ENCODE results near the gene LKAAEAR1. TPM values are rescaled to one million over a fixed set of nuclear protein-coding genes. Genes with fewer than 3 reads are reported as not detected.

LKAAEAR1 gene
- total and polyA plus RNA-seq, 2 experiments from 2014 or later = 1.8 TPM; not detected in 1

DNA sequence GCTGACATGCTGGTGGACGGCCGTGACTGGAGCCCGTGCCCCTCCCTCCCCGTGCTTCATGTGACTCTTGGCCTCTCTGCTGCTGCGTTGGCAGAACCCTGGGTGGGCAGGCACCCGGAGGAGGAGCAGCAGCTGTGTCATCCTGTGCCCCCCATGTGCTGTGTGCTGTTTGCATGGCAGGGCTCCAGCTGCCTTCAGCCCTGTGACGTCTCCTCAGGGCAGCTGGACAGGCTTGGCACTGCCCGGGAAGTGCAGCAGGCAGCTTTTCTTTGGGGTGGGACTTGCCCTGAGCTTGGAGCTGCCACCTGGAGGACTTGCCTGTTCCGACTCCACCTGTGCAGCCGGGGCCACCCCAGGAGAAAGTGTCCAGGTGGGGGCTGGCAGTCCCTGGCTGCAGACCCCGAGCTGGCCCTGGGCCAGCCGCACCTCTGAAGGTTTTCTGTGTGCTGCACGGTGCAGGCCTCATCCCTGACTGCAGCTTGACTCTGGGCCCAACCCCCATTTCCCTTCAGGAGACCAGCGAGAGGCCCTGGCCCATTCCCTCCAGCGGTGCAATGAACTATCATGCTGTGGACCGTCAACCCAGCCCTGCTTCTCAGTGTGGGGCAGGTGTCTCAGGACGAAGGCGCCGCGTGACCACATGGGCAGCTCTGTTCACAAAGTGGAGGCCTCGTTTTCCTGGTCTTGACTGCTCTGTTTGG lies 15.0 kb upstream of the LKAAEAR1 start:
- no peaks in the 10 kb centered on the region for H3K9me2 ChIP-seq (ENCODE audit: insufficient read depth)
- H3K27ac ChIP-seq (ENCODE audit: low read depth) = no peak overlapping the region
- peaks cover 11% of the 10 kb centered on the region for H3K4me1 Mint-ChIP-seq
- H3K27ac Mint-ChIP-seq = no peak overlapping the region
- peaks cover 7% of the 10 kb centered on the region for H3F3A ChIP-seq (replicated peaks; ENCODE audit: low read depth)
- DNase-seq (ENCODE audit: low spot score) (no peak), ATAC-seq (no peak)
- H3K27me3 Mint-ChIP-seq (ENCODE audit: insufficient read depth, low read depth, poor library complexity) = peaks cover 31% of the 10 kb centered on the region
- H3K79me2 ChIP-seq (replicated peaks; ENCODE audit: insufficient read depth) = no peaks in the 10 kb centered on the region
- no peak for TF ChIP-seq EZH2phosphoT487 (IDR thresholded peaks at IDR 0.05; ENCODE audit: unreplicated experiment)
- TF ChIP-seq STAT1 (IDR thresholded peaks at IDR 0.05; ENCODE audit: unreplicated experiment) = no peak
- no peak for TF ChIP-seq CTCF (conservative IDR thresholded peaks at IDR 0.05; ENCODE audit: low read depth in 2 of 2)
- no peak for TF ChIP-seq POLR2AphosphoS5 (IDR thresholded peaks at IDR 0.05; ENCODE audit: low read depth)
- peaks cover 4% of the 10 kb centered on the region; the same call in 2 of the 3 replicates for H3K36me3 Mint-ChIP-seq (ENCODE audit: low read depth)
- no peaks in the 10 kb centered on the region for H3K4me1 ChIP-seq (ENCODE audit: insufficient read depth)
- H3K36me3 ChIP-seq (ENCODE audit: insufficient read depth) = no peaks in the 10 kb centered on the region
- peaks cover 17% of the 10 kb centered on the region for H3K27me3 ChIP-seq (ENCODE audit: insufficient read depth)
- no peak overlapping the region for H3K4me2 ChIP-seq
- no peak overlapping the region for H3K4me3 Mint-ChIP-seq
- no peaks in the 10 kb centered on the region for H4K20me1 ChIP-seq (replicated peaks; ENCODE audit: insufficient read depth)
- H3K4me3 ChIP-seq = no peak overlapping the region
- no peak overlapping the region; the same call in 1 of the 2 replicates for H2AFZ ChIP-seq
- H3K9me3 Mint-ChIP-seq = peaks cover 8% of the 10 kb centered on the region

DNA sequence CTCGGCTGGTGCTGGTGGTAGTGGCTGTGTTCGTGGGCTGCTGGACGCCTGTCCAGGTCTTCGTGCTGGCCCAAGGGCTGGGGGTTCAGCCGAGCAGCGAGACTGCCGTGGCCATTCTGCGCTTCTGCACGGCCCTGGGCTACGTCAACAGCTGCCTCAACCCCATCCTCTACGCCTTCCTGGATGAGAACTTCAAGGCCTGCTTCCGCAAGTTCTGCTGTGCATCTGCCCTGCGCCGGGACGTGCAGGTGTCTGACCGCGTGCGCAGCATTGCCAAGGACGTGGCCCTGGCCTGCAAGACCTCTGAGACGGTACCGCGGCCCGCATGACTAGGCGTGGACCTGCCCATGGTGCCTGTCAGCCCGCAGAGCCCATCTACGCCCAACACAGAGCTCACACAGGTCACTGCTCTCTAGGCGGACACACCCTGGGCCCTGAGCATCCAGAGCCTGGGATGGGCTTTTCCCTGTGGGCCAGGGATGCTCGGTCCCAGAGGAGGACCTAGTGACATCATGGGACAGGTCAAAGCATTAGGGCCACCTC lies 14.3 kb upstream of the LKAAEAR1 start:
- peaks cover 28% of the 10 kb centered on the region for H3K27me3 Mint-ChIP-seq (ENCODE audit: insufficient read depth, low read depth, poor library complexity)

More for the DNA sequence above, 14.3 kb upstream of the LKAAEAR1 start:
- Histone ChIP-seq H3K36me3 (ENCODE audit: insufficient read depth) (no peaks in the 10 kb centered on the region), H4K20me1 (replicated peaks; ENCODE audit: insufficient read depth) (no peaks in the 10 kb centered on the region), H2AFZ (no peak overlapping the region), H3K27ac (ENCODE audit: low read depth) (no peak overlapping the region), H3F3A (replicated peaks; ENCODE audit: low read depth) (peaks cover 7% of the 10 kb centered on the region), H3K27me3 (ENCODE audit: insufficient read depth) (peaks cover 16% of the 10 kb centered on the region), H3K4me3 (no peak overlapping the region), H3K4me2 (no peak overlapping the region), H3K79me2 (replicated peaks; ENCODE audit: insufficient read depth) (no peaks in the 10 kb centered on the region), H3K9me2 (ENCODE audit: insufficient read depth) (no peaks in the 10 kb centered on the region), H3K4me1 (ENCODE audit: insufficient read depth) (no peaks in the 10 kb centered on the region)
- no peak for ATAC-seq
- H3K27ac Mint-ChIP-seq = no peak overlapping the region
- no peak for DNase-seq (ENCODE audit: low spot score)
- TF ChIP-seq EZH2phosphoT487 (IDR thresholded peaks at IDR 0.05; ENCODE audit: unreplicated experiment) (no peak), EZH2 (IDR thresholded peaks at IDR 0.05; ENCODE audit: low read depth, unreplicated experiment) (no peak), ZNF114 (CRISPR knock-in tag; IDR thresholded peaks at IDR 0.05) (no peak), JUNB (IDR thresholded peaks at IDR 0.05; ENCODE audit: unreplicated experiment) (no peak), POLR2AphosphoS5 (IDR thresholded peaks at IDR 0.05; ENCODE audit: low read depth) (no peak)
- TF ChIP-seq, protein P1, sequence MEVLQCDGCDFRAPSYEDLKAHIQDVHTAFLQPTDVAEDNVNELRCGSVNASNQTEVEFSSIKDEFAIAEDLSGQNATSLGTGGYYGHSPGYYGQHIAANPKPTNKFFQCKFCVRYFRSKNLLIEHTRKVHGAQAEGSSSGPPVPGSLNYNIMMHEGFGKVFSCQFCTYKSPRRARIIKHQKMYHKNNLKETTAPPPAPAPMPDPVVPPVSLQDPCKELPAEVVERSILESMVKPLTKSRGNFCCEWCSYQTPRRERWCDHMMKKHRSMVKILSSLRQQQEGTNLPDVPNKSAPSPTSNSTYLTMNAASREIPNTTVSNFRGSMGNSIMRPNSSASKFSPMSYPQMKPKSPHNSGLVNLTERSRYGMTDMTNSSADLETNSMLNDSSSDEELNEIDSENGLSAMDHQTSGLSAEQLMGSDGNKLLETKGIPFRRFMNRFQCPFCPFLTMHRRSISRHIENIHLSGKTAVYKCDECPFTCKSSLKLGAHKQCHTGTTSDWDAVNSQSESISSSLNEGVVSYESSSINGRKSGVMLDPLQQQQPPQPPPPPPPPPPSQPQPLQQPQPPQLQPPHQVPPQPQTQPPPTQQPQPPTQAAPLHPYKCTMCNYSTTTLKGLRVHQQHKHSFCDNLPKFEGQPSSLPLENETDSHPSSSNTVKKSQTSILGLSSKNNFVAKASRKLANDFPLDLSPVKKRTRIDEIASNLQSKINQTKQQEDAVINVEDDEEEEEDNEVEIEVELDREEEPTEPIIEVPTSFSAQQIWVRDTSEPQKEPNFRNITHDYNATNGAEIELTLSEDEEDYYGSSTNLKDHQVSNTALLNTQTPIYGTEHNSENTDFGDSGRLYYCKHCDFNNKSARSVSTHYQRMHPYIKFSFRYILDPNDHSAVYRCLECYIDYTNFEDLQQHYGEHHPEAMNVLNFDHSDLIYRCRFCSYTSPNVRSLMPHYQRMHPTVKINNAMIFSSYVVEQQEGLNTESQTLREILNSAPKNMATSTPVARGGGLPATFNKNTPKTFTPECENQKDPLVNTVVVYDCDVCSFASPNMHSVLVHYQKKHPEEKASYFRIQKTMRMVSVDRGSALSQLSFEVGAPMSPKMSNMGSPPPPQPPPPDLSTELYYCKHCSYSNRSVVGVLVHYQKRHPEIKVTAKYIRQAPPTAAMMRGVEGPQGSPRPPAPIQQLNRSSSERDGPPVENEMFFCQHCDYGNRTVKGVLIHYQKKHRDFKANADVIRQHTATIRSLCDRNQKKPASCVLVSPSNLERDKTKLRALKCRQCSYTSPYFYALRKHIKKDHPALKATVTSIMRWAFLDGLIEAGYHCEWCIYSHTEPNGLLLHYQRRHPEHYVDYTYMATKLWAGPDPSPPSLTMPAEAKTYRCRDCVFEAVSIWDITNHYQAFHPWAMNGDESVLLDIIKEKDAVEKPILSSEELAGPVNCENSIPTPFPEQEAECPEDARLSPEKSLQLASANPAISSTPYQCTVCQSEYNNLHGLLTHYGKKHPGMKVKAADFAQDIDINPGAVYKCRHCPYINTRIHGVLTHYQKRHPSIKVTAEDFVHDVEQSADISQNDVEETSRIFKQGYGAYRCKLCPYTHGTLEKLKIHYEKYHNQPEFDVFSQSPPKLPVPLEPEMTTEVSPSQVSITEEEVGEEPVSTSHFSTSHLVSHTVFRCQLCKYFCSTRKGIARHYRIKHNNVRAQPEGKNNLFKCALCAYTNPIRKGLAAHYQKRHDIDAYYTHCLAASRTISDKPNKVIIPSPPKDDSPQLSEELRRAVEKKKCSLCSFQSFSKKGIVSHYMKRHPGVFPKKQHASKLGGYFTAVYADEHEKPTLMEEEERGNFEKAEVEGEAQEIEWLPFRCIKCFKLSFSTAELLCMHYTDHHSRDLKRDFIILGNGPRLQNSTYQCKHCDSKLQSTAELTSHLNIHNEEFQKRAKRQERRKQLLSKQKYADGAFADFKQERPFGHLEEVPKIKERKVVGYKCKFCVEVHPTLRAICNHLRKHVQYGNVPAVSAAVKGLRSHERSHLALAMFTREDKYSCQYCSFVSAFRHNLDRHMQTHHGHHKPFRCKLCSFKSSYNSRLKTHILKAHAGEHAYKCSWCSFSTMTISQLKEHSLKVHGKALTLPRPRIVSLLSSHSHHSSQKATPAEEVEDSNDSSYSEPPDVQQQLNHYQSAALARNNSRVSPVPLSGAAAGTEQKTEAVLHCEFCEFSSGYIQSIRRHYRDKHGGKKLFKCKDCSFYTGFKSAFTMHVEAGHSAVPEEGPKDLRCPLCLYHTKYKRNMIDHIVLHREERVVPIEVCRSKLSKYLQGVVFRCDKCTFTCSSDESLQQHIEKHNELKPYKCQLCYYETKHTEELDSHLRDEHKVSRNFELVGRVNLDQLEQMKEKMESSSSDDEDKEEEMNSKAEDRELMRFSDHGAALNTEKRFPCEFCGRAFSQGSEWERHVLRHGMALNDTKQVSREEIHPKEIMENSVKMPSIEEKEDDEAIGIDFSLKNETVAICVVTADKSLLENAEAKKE (CRISPR knock-in tag; IDR thresholded peaks at IDR 0.05) = no peak
- TF ChIP-seq, protein P2, sequence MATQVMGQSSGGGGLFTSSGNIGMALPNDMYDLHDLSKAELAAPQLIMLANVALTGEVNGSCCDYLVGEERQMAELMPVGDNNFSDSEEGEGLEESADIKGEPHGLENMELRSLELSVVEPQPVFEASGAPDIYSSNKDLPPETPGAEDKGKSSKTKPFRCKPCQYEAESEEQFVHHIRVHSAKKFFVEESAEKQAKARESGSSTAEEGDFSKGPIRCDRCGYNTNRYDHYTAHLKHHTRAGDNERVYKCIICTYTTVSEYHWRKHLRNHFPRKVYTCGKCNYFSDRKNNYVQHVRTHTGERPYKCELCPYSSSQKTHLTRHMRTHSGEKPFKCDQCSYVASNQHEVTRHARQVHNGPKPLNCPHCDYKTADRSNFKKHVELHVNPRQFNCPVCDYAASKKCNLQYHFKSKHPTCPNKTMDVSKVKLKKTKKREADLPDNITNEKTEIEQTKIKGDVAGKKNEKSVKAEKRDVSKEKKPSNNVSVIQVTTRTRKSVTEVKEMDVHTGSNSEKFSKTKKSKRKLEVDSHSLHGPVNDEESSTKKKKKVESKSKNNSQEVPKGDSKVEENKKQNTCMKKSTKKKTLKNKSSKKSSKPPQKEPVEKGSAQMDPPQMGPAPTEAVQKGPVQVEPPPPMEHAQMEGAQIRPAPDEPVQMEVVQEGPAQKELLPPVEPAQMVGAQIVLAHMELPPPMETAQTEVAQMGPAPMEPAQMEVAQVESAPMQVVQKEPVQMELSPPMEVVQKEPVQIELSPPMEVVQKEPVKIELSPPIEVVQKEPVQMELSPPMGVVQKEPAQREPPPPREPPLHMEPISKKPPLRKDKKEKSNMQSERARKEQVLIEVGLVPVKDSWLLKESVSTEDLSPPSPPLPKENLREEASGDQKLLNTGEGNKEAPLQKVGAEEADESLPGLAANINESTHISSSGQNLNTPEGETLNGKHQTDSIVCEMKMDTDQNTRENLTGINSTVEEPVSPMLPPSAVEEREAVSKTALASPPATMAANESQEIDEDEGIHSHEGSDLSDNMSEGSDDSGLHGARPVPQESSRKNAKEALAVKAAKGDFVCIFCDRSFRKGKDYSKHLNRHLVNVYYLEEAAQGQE (IDR thresholded peaks at IDR 0.05; ENCODE audit: unreplicated experiment) = no peak
- no peak overlapping the region for H3K4me3 Mint-ChIP-seq
- H3K4me1 Mint-ChIP-seq = peaks cover 4% of the 10 kb centered on the region
- peaks cover 4% of the 10 kb centered on the region for H3K9me3 Mint-ChIP-seq
- peaks cover 4% of the 10 kb centered on the region; the same call in 2 of the 3 replicates for H3K36me3 Mint-ChIP-seq (ENCODE audit: low read depth)
